Measurements from ENCODE around the gene SIRT2. TPM values are rescaled to one million over a fixed set of nuclear protein-coding genes. Genes with fewer than 3 reads are reported as not detected.

Gene SIRT2
- total RNA-seq, 1 experiment from 2014 or later, result 8.4 TPM

DNA sequence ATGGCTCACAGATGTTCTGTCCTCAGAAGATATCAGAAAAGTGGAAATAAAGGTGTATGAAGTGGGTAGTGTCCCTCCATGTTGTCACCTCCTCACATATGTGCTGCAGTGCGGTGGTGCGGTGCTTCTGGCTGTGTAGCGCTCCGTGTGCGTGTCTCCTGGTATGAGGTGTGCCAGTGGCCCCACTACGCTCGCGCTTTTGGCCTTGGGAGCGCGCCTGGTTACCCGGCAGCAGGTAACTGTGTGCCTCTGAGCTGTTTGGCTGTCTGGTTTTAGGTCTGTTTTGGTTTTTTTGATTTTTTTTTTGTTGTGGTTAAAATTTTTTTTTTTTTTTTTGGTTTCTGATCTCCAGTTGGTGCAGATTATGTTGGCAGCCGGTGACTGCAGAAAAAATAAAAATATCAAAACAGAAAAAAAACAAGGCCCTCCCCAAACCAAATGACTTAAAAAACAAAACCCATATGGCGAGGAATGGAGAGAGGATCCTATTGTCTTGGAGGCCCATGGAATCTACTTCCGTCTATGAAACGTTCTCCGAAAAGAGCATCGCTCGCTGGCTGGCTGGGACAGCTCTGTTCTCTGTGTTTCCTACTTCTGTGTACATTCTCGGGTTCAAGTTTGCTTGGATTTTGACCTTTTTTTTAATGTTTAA lies 57.5 kb downstream of the SIRT2 start:
- no peak overlapping the region for H4K8ac ChIP-seq (replicated peaks; ENCODE audit: insufficient read length, low read depth, low read length)
- no peak overlapping the region for H4K5ac ChIP-seq (ENCODE audit: insufficient read length, low read depth, low read length)
- Mint-ChIP-seq H3K36me3 (ENCODE audit: insufficient read depth in 1 of 3, low read depth in 3 of 3) (peaks cover 90 to 100% (median 99%) of the 10 kb centered on the region in 3 experiments), H3K27ac (peak overlapping the region in 2 of 3 experiments; percentile 49 to 54; a peak in 3 of 7 replicates), H3K4me1 (peaks cover 8 to 10% of the 10 kb centered on the region in 2 experiments; a peak in 3 of 4 replicates), H3K4me3 (no peak overlapping the region), H3K27me3 (ENCODE audit: low read depth) (peaks cover 2% of the 10 kb centered on the region; the same call in 1 of the 2 replicates), H3K9me3 (no peaks in the 10 kb centered on the region; a peak in 1 of 5 replicates)
- no peak overlapping the region for H3T11ph ChIP-seq (ENCODE audit: low read length)
- no peak overlapping the region for H2BK12ac ChIP-seq (ENCODE audit: insufficient read length, low read depth, low read length)
- no peaks in the 10 kb centered on the region for H3K23me2 ChIP-seq (ENCODE audit: insufficient read length, low read depth, low read length, poor library complexity, severe bottlenecking)
- H3K79me2 ChIP-seq (ENCODE audit: insufficient read depth, low read length), result peaks cover 2% of the 10 kb centered on the region; the same call in 1 of the 2 replicates
- no peaks in the 10 kb centered on the region for H3K9me3 ChIP-seq (ENCODE audit: control insufficient read depth, low read depth, low read length)
- H2AK5ac ChIP-seq (ENCODE audit: insufficient read length, low read length), result no peak overlapping the region
- H3K56ac ChIP-seq (ENCODE audit: insufficient read length, low read depth, low read length), result no peak overlapping the region
- no peak overlapping the region for H3K18ac ChIP-seq (ENCODE audit: insufficient read length, low read depth, low read length)
- no peak overlapping the region for H4K91ac ChIP-seq (ENCODE audit: insufficient read length, low read depth, low read length)
- WGBS (ENCODE audit: extremely low coverage, insufficient read length, low lambda C conversion rate), result no CpG with 5 or more reads among the region's 19 CpGs
- no peak overlapping the region for H3K27ac ChIP-seq (ENCODE audit: insufficient read length, low read depth, low read length)
- no peak overlapping the region for H3K9ac ChIP-seq (ENCODE audit: extremely low read depth, insufficient read length, low read length)
- TF ChIP-seq, protein P1, sequence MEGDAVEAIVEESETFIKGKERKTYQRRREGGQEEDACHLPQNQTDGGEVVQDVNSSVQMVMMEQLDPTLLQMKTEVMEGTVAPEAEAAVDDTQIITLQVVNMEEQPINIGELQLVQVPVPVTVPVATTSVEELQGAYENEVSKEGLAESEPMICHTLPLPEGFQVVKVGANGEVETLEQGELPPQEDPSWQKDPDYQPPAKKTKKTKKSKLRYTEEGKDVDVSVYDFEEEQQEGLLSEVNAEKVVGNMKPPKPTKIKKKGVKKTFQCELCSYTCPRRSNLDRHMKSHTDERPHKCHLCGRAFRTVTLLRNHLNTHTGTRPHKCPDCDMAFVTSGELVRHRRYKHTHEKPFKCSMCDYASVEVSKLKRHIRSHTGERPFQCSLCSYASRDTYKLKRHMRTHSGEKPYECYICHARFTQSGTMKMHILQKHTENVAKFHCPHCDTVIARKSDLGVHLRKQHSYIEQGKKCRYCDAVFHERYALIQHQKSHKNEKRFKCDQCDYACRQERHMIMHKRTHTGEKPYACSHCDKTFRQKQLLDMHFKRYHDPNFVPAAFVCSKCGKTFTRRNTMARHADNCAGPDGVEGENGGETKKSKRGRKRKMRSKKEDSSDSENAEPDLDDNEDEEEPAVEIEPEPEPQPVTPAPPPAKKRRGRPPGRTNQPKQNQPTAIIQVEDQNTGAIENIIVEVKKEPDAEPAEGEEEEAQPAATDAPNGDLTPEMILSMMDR (conservative IDR thresholded peaks at IDR 0.05), result no peak
- no peak overlapping the region for H3K4me2 ChIP-seq (ENCODE audit: insufficient read depth, insufficient read length, low read length)
- H3K14ac ChIP-seq (ENCODE audit: insufficient read depth, low read length), result no peak overlapping the region
- no peaks in the 10 kb centered on the region for H3K4me1 ChIP-seq (ENCODE audit: insufficient read depth, low read length)
- H4K20me1 ChIP-seq (ENCODE audit: control insufficient read depth, insufficient read depth, insufficient read length), result peaks cover 2% of the 10 kb centered on the region
- H2BK15ac ChIP-seq (ENCODE audit: low read depth, low read length), result no peak overlapping the region
- DNase-seq, result no peak
- no peak overlapping the region for H2AFZ ChIP-seq (ENCODE audit: low read length)
- no peak overlapping the region for H3K4ac ChIP-seq (ENCODE audit: low read depth, low read length)
- no peak overlapping the region for H2BK5ac ChIP-seq (ENCODE audit: insufficient read length, low read length)
- no peaks in the 10 kb centered on the region for H3K27me3 ChIP-seq (ENCODE audit: insufficient read depth, low read length)
- no peak overlapping the region for H2BK120ac ChIP-seq (ENCODE audit: low read depth, low read length, poor library complexity, severe bottlenecking)
- no peak overlapping the region for H3K23ac ChIP-seq (ENCODE audit: insufficient read length, low read depth, low read length)
- no peak overlapping the region for H2BK20ac ChIP-seq (ENCODE audit: low read depth, low read length, poor library complexity, severe bottlenecking)
- peaks cover 5% of the 10 kb centered on the region for H3K79me1 ChIP-seq (ENCODE audit: insufficient read depth, low read depth, low read length, poor library complexity, severe bottlenecking)

Measured in H9 (cell line).